Lung (tissue), 12 donors: ENCODE measurements around the gene SLC25A19. TPM values are rescaled to one million over a fixed set of nuclear protein-coding genes. Genes with fewer than 3 reads are reported as not detected.

Source experiments
- ATAC-seq: fragments of 200-7000 bp; cut with Tn5 transposase; one replicate; pipeline ENCODE4 v1.9.1; 2020; ENCODE audit warnings: moderate number of reproducible peaks; ENCODE audit not compliant: insufficient read depth, low FRiP score
- DNase-seq, 3 donors: peaks; one replicate each; pipeline ENCODE4 v3.0.0-alpha.2; 2013 to 2017
- H3K27ac ChIP-seq, 2 donors: one replicate each; pipeline ENCODE4 v1.5.1; 2013; ENCODE audit warnings: mild to moderate bottlenecking in 2 of 2, moderate library complexity in 2 of 2, control low read depth in 1 of 2, inconsistent platforms in 1 of 2, low read depth in 1 of 2, low read length in 1 of 2
- H3K27me3 ChIP-seq, 3 donors: one replicate each; pipeline ENCODE4 v1.5.1; 2013; ENCODE audit warnings: low read length in 2 of 3; ENCODE audit not compliant: control insufficient read depth in 3 of 3, insufficient read depth in 3 of 3
- H3K36me3 ChIP-seq, 4 donors: one replicate each; pipeline ENCODE4 v1.5.1; 2013; ENCODE audit warnings: low read length in 4 of 4, mild to moderate bottlenecking in 1 of 4, moderate library complexity in 1 of 4; ENCODE audit not compliant: control insufficient read depth in 4 of 4, insufficient read depth in 4 of 4
- H3K4me1 ChIP-seq, 5 donors: one replicate each; pipeline ENCODE4 v1.5.1; 2013; ENCODE audit warnings: low read length in 5 of 5, mild to moderate bottlenecking in 2 of 5, moderate library complexity in 1 of 5; ENCODE audit not compliant: control insufficient read depth in 5 of 5, insufficient read depth in 5 of 5
- H3K4me3 ChIP-seq: one replicate; pipeline ENCODE4 v1.5.1; 2013; ENCODE audit warnings: mild to moderate bottlenecking, control low read depth, moderate library complexity
- H3K9ac ChIP-seq, 2 donors: one replicate each; pipeline ENCODE4 v1.5.1; 2013; ENCODE audit warnings: low read length in 2 of 2, control low read depth in 1 of 2; ENCODE audit not compliant: insufficient read depth in 1 of 2
- H3K9me3 ChIP-seq, 4 donors: one replicate each; pipeline ENCODE4 v1.5.1; 2013; ENCODE audit warnings: low read length in 3 of 4, mild to moderate bottlenecking in 1 of 4, moderate library complexity in 1 of 4; ENCODE audit not compliant: control insufficient read depth in 4 of 4, insufficient read depth in 3 of 4
- CTCF ChIP-seq: IDR thresholded peaks from 2 replicates; pipeline ENCODE4 v1.5.1; 2012; ENCODE audit warnings: mild to moderate bottlenecking; ENCODE audit errors: control extremely low read depth, extremely low read depth
- WGBS, 2 donors: extraction: QIAGEN DNeasy Blood & Tissue Kit; methylation state at CpG; one replicate each; pipeline ENCODE4 v1.1.7; 2013; 5-methylcytosine and 5-hydroxymethylcytosine counted together
- polyA plus RNA-seq, 2 donors: library from polyadenylated mRNA; stranded (reverse); fragments of 200-250 nt; gene quantifications; one replicate each; pipeline ENCODE4 v1.2.1, GENCODE V29; 2013
- total RNA-seq, 2 donors: library from RNA; depleted of rRNA in 1 of 2; stranded (reverse); fragments of >200 nt in 1 of 2; gene quantifications; one replicate each; pipeline ENCODE4 v1.2.1, GENCODE V29; 2014 to 2021
- donor health status: control.
- donor health status: control.
- donor health status: Bipolar disorder and iron deficiency.
- donor health status: healthy.
- donor health status: DM: yes; HTN: yes; CAD: no.

SLC25A19 gene
- total and polyA plus RNA-seq, 4 donors, result 9.8 to 27.4 (median 24.0) TPM

- Histone ChIP-seq H3K4me1 (no peaks in the 10 kb centered on the region), H3K9ac (no peak overlapping the region), H3K9me3 (no peaks in the 10 kb centered on the region), H3K36me3 (peaks cover 16 to 39% (median 33%) of the 10 kb centered on the region in 4 donors), H3K27me3 (no peaks in the 10 kb centered on the region), H3K4me3 (no peak overlapping the region), H3K27ac (no peak overlapping the region)
- TF ChIP-seq CTCF, result no peak
- DNase-seq, result no peak
- ATAC-seq, result no peak
- WGBS, 2 donors, result 84 to 88% methylated on average over 14 of the region's 14 CpGs
These were observed 64.2 kb downstream of the SLC25A19 start for GRCh38 chr17:75225016-75225415.

Other genes starting within 250 kb of the SLC25A19 start
- 100 to 1,000 TPM; 110 to 238 TPM for gene ATP5PD, start 242.5 kb downstream of the SLC25A19 start, total RNA-seq
- gene ATP5PD, start 242.5 kb downstream of the SLC25A19 start, polyA plus RNA-seq, result 100 to 1,000 TPM; 277 to 736 TPM
- gene KCTD2, start 242.2 kb downstream of the SLC25A19 start, total RNA-seq, result 10 to 100 TPM; 21.0 to 22.3 TPM
- gene KCTD2, start 242.2 kb downstream of the SLC25A19 start, polyA plus RNA-seq, result 10 to 100 TPM; 15.1 to 17.8 TPM
- gene SLC16A5, start 201.5 kb downstream of the SLC25A19 start, total RNA-seq, result 10 to 100 TPM; 36.7 to 74.0 TPM
- 10 to 100 TPM; 27.9 to 48.0 TPM for gene SLC16A5, start 201.5 kb downstream of the SLC25A19 start, polyA plus RNA-seq
- 10 to 100 TPM in 1 of 2 donors, 1 to 10 TPM in 1; 8.1 to 19.2 TPM for gene ARMC7, start 179.5 kb downstream of the SLC25A19 start, total RNA-seq
- gene ARMC7, start 179.5 kb downstream of the SLC25A19 start, polyA plus RNA-seq, result 10 to 100 TPM; 10.2 to 13.5 TPM
- gene NT5C, start 157.7 kb downstream of the SLC25A19 start, total RNA-seq, result 10 to 100 TPM; 64.4 to 75.3 TPM
- 10 to 100 TPM; 81.2 to 96.3 TPM for gene NT5C, start 157.7 kb downstream of the SLC25A19 start, polyA plus RNA-seq
- gene JPT1, start 134.9 kb downstream of the SLC25A19 start, total RNA-seq, result 10 to 100 TPM; 35.1 to 60.7 TPM
- 100 to 1,000 TPM; 134 to 140 TPM for gene JPT1, start 134.9 kb downstream of the SLC25A19 start, polyA plus RNA-seq
- 100 to 1,000 TPM in 1 of 2 donors, 10 to 100 TPM in 1; 89.9 to 242 TPM for gene SUMO2, start 106.5 kb downstream of the SLC25A19 start, total RNA-seq
- gene SUMO2, start 106.5 kb downstream of the SLC25A19 start, polyA plus RNA-seq, result 10 to 100 TPM; 53.6 to 88.9 TPM
- gene NUP85, start 83.8 kb downstream of the SLC25A19 start, total RNA-seq, result 10 to 100 TPM; 46.4 to 69.5 TPM
- 10 to 100 TPM; 40.4 to 45.8 TPM for gene NUP85, start 83.8 kb downstream of the SLC25A19 start, polyA plus RNA-seq
- gene GGA3, start 27.8 kb downstream of the SLC25A19 start, total RNA-seq, result 10 to 100 TPM; 22.8 to 42.4 TPM
- gene GGA3, start 27.8 kb downstream of the SLC25A19 start, polyA plus RNA-seq, result 10 to 100 TPM; 26.4 to 35.9 TPM
- gene MRPS7, start 27.6 kb downstream of the SLC25A19 start, total RNA-seq, result 10 to 100 TPM; 40.0 to 54.6 TPM
- gene MRPS7, start 27.6 kb downstream of the SLC25A19 start, polyA plus RNA-seq, result 10 to 100 TPM; 46.9 to 61.7 TPM
- gene MIF4GD, start 18.2 kb downstream of the SLC25A19 start, total RNA-seq, result 10 to 100 TPM in 1 of 2 donors, 1 to 10 TPM in 1; 9.7 to 32.8 TPM
- gene MIF4GD, start 18.2 kb downstream of the SLC25A19 start, polyA plus RNA-seq, result 10 to 100 TPM; 13.2 to 34.8 TPM
- 100 to 1,000 TPM in 1 of 2 donors, 10 to 100 TPM in 1; 77.1 to 151 TPM for gene GRB2, start 116.2 kb upstream of the SLC25A19 start, total RNA-seq
- gene GRB2, start 116.2 kb upstream of the SLC25A19 start, polyA plus RNA-seq, result 100 to 1,000 TPM in 1 of 2 donors, 10 to 100 TPM in 1; 51.0 to 198 TPM
- 10 to 100 TPM; 60.2 to 82.3 TPM for gene TMEM94, start 167.2 kb upstream of the SLC25A19 start, total RNA-seq
- 10 to 100 TPM; 40.0 to 46.4 TPM for gene TMEM94, start 167.2 kb upstream of the SLC25A19 start, polyA plus RNA-seq
- 10 to 100 TPM; 44.1 to 81.5 TPM for gene CASKIN2, start 226.1 kb upstream of the SLC25A19 start, total RNA-seq
- 10 to 100 TPM; 22.3 to 26.1 TPM for gene CASKIN2, start 226.1 kb upstream of the SLC25A19 start, polyA plus RNA-seq
- gene TSEN54, start 227.1 kb upstream of the SLC25A19 start, total RNA-seq, result 10 to 100 TPM; 18.4 to 22.4 TPM
- gene TSEN54, start 227.1 kb upstream of the SLC25A19 start, polyA plus RNA-seq, result 10 to 100 TPM; 20.9 to 36.5 TPM
- gene LLGL2, start 236.3 kb upstream of the SLC25A19 start, total RNA-seq, result 100 to 1,000 TPM; 103 to 199 TPM
- 100 to 1,000 TPM in 1 of 2 donors, 10 to 100 TPM in 1; 80.5 to 195 TPM for gene LLGL2, start 236.3 kb upstream of the SLC25A19 start, polyA plus RNA-seq